Breast epithelium (tissue), 4 donors: ENCODE results near the gene CHN2. TPM values are rescaled to one million over a fixed set of nuclear protein-coding genes. Genes with fewer than 3 reads are reported as not detected.

Experiments
- DNase-seq, 2 donors: peaks; one replicate each; pipeline ENCODE4 v3.0.0-alpha.2; 2019; ENCODE audit warnings: low spot score in 2 of 2
- H3K27ac ChIP-seq, 2 donors: fragments of 200-600 bp; sonication (generic) in 1 of 2; one replicate each; pipeline ENCODE4 v1.5.1; 2016 to 2019; ENCODE audit warnings: mild to moderate bottlenecking in 1 of 2
- H3K27me3 ChIP-seq, 2 donors: fragments of 200-600 bp; sonication (generic) in 1 of 2; one replicate each; pipeline versions ENCODE4 v1.5.1 to v1.6.0; 2017 to 2019; ENCODE audit warnings: control low read depth in 1 of 2, mild to moderate bottlenecking in 1 of 2
- H3K36me3 ChIP-seq: fragments of 200-600 bp; one replicate; pipeline ENCODE4 v1.5.1; 2019
- H3K4me1 ChIP-seq, 2 donors: fragments of 200-600 bp; sonication (generic); one replicate each; pipeline ENCODE4 v1.5.1; 2016 to 2019; ENCODE audit warnings: control low read depth in 1 of 2
- H3K4me3 ChIP-seq, 3 donors: fragments of 200-600 bp; sonication (generic); 1 replicate in 2 of 3; 2 replicates in 1 of 3; pipeline ENCODE4 v1.5.1; 2016 to 2019; ENCODE audit warnings: mild to moderate bottlenecking in 3 of 3, moderate library complexity in 2 of 3
- H3K9me3 ChIP-seq, 2 donors: fragments of 200-600 bp; sonication (generic) in 1 of 2; one replicate each; pipeline ENCODE4 v1.5.1; 2016 to 2019; ENCODE audit warnings: control low read depth in 1 of 2
- POLR2A ChIP-seq: fragments of 450-650 bp; IDR thresholded peaks from one replicate; pipeline ENCODE4 v1.6.1; 2016; ENCODE audit warnings: antibody characterized with exemption, mild to moderate bottlenecking, moderate library complexity
- POLR2AphosphoS5 ChIP-seq, 3 donors: sonication (generic); formaldehyde crosslinking; IDR thresholded peaks; one replicate each; pipeline ENCODE4 v1.6.1; 2017; ENCODE audit warnings: antibody characterized with exemption in 3 of 3
- intact Hi-C: fragments of 100-400 bp; cut with DNase I; formaldehyde crosslinking; loops from one replicate; pipeline ENCODE4 v1.15.1; 2023; ENCODE audit warnings: low total_unique reads
- total RNA-seq, 3 donors: library from RNA; depleted of rRNA; stranded (reverse); fragments of >200 nt; gene quantifications; one replicate each; pipeline ENCODE4 v1.1.0, GENCODE V29; 2016
- TF ChIP-seq, protein P1 (sequence below), 3 donors: fragments of 450-650 bp; IDR thresholded peaks; one replicate each; pipeline ENCODE4 v1.5.1; 2016 to 2017; ENCODE audit warnings: antibody characterized with exemption in 3 of 3, mild to moderate bottlenecking in 3 of 3, moderate library complexity in 3 of 3

Gene CHN2
- total RNA-seq, 3 donors from 2014 or later, result 6.3 to 17.1 (median 7.9) TPM

DNA sequence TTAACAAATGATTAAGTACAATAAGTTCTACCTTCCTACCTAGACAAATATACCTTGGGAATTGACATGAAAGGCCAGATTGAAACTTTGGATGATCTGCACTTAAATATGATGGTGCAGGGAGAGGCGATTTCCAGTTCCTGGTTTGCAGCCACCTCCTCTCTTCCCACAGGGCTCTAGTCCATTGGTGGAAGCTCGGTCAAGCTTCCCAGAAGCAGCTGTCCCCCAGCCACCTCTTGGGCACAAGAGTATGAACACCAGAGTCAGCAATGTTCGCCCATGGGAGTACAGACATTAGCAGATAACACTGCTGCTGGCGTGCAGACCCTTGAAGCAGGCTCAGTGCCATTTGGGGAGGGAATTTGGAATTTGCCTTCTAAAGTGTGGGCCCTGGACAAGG lies 46.8 kb upstream of the CHN2 start:
- no peak overlapping the region for H3K4me3 ChIP-seq
- H3K9me3 ChIP-seq, result no peaks in the 10 kb centered on the region
- no peak for TF ChIP-seq POLR2A
- H3K27me3 ChIP-seq, result peaks cover 0 to 6% of the 10 kb centered on the region in 2 donors
- no peaks in the 10 kb centered on the region for H3K4me1 ChIP-seq
- DNase-seq, result no peak
- H3K36me3 ChIP-seq, result no peaks in the 10 kb centered on the region
- no peak overlapping the region for H3K27ac ChIP-seq
- intact Hi-C loops, result loop anchor here (10.0 kb wide), 1 partner anchor 1827 kb away; no protein-coding TSS in a partner anchor

- H3K27ac ChIP-seq, result no peak overlapping the region
- no peak overlapping the region for H3K4me3 ChIP-seq
- DNase-seq, result no peak
- TF ChIP-seq, protein P1, sequence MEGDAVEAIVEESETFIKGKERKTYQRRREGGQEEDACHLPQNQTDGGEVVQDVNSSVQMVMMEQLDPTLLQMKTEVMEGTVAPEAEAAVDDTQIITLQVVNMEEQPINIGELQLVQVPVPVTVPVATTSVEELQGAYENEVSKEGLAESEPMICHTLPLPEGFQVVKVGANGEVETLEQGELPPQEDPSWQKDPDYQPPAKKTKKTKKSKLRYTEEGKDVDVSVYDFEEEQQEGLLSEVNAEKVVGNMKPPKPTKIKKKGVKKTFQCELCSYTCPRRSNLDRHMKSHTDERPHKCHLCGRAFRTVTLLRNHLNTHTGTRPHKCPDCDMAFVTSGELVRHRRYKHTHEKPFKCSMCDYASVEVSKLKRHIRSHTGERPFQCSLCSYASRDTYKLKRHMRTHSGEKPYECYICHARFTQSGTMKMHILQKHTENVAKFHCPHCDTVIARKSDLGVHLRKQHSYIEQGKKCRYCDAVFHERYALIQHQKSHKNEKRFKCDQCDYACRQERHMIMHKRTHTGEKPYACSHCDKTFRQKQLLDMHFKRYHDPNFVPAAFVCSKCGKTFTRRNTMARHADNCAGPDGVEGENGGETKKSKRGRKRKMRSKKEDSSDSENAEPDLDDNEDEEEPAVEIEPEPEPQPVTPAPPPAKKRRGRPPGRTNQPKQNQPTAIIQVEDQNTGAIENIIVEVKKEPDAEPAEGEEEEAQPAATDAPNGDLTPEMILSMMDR (IDR thresholded peaks at IDR 0.05), result no peak
- TF ChIP-seq POLR2A (no peak), POLR2AphosphoS5 (IDR thresholded peaks at IDR 0.05) (no peak)
- intact Hi-C loops, result loop anchor here (10.0 kb wide), 1 partner anchor 1826 kb away; no protein-coding TSS in a partner anchor
- H3K36me3 ChIP-seq, result no peaks in the 10 kb centered on the region
- no peaks in the 10 kb centered on the region for H3K4me1 ChIP-seq
- H3K27me3 ChIP-seq, result peaks cover 0 to 6% of the 10 kb centered on the region in 2 donors
- H3K9me3 ChIP-seq, result no peaks in the 10 kb centered on the region
These were observed 45.5 kb upstream of the CHN2 start for GRCh38 chr7:29149036-29149435.

DNA sequence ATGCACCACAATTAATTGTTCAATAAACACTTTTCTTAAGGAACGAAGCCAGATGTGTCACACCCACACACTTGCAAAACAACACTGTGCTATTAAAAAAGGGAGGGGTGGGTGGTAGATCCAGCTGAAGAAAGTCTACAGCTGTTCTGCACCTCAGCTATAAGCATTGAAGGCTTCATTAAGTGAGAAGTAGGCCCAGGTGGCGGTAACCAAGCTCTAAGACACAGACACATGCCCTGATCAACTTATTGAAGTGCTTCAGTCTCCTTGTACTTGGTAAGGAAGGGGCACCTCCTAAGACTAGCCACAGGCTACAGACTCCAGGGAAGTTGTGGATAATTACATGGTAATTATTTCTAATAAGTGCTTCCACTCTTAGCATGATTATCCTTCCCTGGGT lies 43.7 kb upstream of the CHN2 start:
- Histone ChIP-seq H3K27ac (no peak overlapping the region), H3K4me3 (no peak overlapping the region), H3K4me1 (no peaks in the 10 kb centered on the region), H3K27me3 (peaks cover 0 to 6% of the 10 kb centered on the region in 2 donors), H3K36me3 (no peaks in the 10 kb centered on the region), H3K9me3 (no peaks in the 10 kb centered on the region)
- intact Hi-C loops, result no loop called here
- no peak for DNase-seq
- TF ChIP-seq, protein P1 (IDR thresholded peaks at IDR 0.05), result no peak
- no peak for TF ChIP-seq POLR2A
- no peak for TF ChIP-seq POLR2AphosphoS5 (IDR thresholded peaks at IDR 0.05)

GRCh38 chr7:29154076-29154475 lies 40.5 kb upstream of the CHN2 start:
- intact Hi-C loops, result no loop called here

DNA sequence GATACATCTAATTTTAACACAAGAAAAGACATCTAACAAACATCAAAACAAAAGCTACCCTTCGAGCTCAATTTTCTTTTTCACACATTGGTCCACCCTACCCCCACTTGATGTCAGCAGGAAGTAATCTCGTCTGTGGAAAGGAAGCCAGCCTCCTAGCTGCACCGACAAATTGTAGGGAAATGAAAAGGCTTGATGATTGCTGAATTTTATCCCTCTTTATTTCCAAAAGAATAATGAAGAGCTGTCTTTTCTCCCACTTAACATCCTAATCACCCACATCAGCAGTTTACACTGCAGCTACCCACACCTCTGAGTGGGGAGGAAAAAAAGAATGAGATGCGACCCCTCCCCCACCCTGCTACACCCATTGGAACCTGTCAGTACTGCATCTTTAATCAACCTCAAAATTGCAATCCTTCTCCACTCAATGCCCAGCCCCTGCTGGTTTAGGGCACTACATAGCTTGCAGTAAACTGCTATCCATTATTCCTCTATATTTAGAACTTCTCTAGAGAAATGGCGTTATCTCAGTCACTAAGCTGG lies 37.6 kb upstream of the CHN2 start:
- TF ChIP-seq POLR2A (no peak), POLR2AphosphoS5 (IDR thresholded peaks at IDR 0.05) (no peak)
- TF ChIP-seq, protein P1 (IDR thresholded peaks at IDR 0.05), result no peak
- H3K27ac ChIP-seq, result no peak overlapping the region
- no peaks in the 10 kb centered on the region for H3K4me1 ChIP-seq
- no peak overlapping the region for H3K4me3 ChIP-seq
- DNase-seq, result no peak
- H3K9me3 ChIP-seq, result no peaks in the 10 kb centered on the region
- no peaks in the 10 kb centered on the region for H3K36me3 ChIP-seq
- H3K27me3 ChIP-seq, result no peaks in the 10 kb centered on the region
- intact Hi-C loops, result no loop called here

More at GRCh38 chr7:29154076-29154475, 40.5 kb upstream of the CHN2 start:
- Histone ChIP-seq H3K27ac (no peak overlapping the region), H3K4me1 (no peaks in the 10 kb centered on the region), H3K27me3 (no peaks in the 10 kb centered on the region), H3K36me3 (no peaks in the 10 kb centered on the region), H3K9me3 (no peaks in the 10 kb centered on the region), H3K4me3 (no peak overlapping the region)
- TF ChIP-seq, protein P1 (IDR thresholded peaks at IDR 0.05), result no peak
- TF ChIP-seq POLR2A, result no peak
- no peak for TF ChIP-seq POLR2AphosphoS5 (IDR thresholded peaks at IDR 0.05)
- no peak for DNase-seq
